ELR (cell line): ENCODE data around the gene SERPINA4.

ENCODE experiments used
- DNase-seq: peaks from one replicate; pipeline ENCODE4 v3.0.0-alpha.2; 2015; ENCODE audit warnings: low read depth

The SERPINA4 gene

DNA sequence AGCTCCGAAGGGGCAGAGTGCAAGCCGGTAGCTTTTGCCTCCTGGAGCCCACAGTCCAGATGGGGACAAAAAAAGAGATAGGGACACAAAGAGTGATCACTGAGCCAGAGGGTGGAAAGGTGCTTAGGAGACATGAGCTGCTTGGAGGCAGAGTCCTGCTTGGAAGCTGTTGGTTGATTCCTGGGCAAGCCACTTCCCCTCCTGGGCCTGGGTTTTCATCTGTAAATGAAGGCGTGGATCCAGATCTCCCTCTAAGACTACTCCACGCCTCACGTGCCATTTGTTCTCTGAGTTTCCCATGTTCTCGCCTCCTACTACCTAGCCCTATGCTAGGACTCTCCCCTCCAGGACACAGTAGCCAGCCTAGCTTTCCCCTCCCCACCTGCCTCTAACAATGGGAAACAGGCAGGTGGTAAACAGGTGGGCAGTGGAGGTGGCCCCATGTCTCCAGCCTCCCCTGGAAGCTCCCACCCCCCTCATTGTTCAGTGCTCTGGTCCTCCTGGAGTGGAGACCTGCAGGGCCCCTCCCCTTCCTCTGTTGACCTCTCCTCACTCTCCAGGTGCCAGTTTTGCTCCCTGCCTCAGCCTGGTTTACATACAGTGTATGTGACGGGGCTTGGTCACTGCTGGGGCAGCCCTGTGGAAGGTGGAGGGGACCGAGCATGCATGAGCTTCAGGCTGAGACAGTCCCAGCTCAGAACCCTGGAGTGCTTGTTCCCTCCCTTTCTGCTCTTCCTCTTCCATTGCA is 54.8 kb downstream of the SERPINA4 start:
- no peak for DNase-seq

DNA sequence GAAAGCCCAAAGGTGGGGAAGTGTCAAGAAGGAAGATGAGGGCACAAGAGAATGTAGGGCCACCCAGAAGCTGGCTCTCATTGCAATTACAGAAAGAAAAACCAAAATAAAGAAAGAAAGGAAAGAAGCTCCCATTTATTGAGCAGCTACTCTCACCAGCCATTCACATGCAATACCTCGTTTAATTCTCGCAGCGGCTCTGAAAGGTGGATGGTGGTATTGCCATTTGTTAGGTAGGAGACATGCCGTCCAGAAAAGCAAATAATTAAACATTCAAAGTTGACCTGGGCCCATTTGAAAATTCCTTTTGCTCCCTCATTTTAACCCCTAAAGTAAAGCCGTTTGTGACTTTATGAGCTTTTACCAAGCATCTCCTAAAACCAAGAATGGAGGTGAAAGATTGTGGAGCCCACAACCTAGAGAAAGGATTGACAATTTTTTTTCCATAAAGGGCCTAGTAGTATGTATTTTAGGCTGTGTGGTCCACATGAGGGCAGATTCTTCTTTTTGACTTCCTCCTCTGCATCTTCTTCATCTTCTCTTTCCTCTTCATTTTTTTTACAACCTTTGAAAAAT is 56.2 kb downstream of the SERPINA4 start:
- no peak for DNase-seq

DNA sequence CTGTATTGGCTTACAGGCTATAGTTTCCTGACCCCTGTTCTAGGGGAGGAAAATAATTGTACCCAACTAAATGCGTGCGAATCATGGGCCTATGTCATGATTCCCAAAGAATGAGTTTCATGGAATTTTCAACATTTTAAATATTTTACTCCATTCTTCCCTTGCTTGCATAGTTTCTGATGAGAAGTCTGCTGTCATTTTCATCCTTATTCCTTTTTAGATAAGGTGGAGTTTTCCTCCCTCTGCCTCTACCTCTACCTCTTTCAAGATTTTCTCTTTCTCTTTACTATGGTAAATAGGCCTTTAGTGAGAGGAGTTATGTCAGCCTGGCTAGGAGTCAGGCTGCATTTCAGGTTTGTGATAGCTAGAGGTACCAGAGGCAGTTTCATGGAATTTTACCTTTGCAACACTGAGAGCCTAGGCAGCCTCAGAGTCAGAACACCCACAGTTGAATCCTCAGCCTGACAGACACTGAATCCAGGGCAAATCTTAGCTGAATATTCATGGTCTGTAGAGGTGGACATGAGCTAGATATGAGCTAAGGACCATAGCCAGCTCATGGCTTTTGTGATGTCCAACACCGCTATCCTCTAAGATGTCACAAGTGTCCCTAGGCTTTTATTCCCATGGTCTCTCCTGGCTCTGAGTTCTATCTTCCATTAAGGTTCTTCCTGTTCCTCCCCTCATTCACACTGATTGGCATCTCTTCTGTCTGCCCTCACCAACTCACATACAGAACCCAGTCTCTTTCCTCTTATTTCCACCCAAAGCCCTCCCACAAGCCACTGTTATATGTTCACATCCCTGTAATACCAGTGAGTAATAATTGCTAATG is 57.0 kb downstream of the SERPINA4 start:
- DNase-seq = no peak

DNA sequence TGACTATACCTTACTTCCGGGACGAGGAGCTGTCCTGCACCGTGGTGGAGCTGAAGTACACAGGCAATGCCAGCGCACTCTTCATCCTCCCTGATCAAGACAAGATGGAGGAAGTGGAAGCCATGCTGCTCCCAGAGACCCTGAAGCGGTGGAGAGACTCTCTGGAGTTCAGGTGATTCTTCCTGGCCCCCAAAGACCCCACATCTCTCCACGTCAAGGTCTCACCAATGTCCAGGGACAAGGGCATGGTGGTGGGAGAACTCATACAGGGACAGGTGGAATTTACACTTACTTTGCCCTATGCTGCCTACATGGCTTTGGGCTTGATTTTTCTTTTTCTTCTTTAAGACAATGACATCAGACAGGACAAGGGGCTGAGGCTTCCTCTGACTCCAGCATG is 58.1 kb downstream of the SERPINA4 start:
- DNase-seq = no peak
